Endothelial cell of umbilical vein (primary cell): ENCODE results near the gene CD83. TPM values are rescaled to one million over a fixed set of nuclear protein-coding genes. Genes with fewer than 3 reads are reported as not detected.

Experiments used
- BruUV-seq: library from RNA; stranded (reverse); fragments of 400-500 nt; replicated peaks from 2 replicates; lab custom pipeline; 2021; lab: Mats Ljungman, UMichigan
- CTCF ChIA-PET: fragments of 300-600, 350-600 bp; sonication (Branson Sonifier 250); formaldehyde crosslinking; loops from one replicate; lab custom pipeline; 2021; ENCODE audit warnings: antibody characterized with exemption, inconsistent platforms; lab: Charles Lee
- POLR2A ChIA-PET: fragments of 300-600, 350-600 bp; sonication (Branson Sonifier 250); formaldehyde crosslinking; loops from one replicate; lab custom pipeline; 2021; ENCODE audit warnings: antibody characterized with exemption, inconsistent platforms; lab: Charles Lee
- DNase-seq: peaks from one replicate; pipeline ENCODE4 v3.0.0-alpha.2; 2011; ENCODE audit warnings: low read depth, low spot score
- FAIRE-seq: peaks from 2 replicates; lab custom pipeline; 2011; peaks lifted over from hg19 to GRCh38; lab: Jason Lieb, UNC
- H2AFZ ChIP-seq: 2 replicates; pipeline ENCODE4 v1.6.0; 2012; ENCODE audit warnings: low read depth, low read length, control low read depth, inconsistent platforms
- H3K27ac ChIP-seq: 2 replicates; pipeline ENCODE4 v1.5.1; 2011; ENCODE audit warnings: low read depth, mild to moderate bottlenecking, control low read depth, low read length, moderate library complexity; ENCODE audit not compliant: insufficient read depth
- H3K27me3 ChIP-seq, 2 experiments: 2 replicates each; pipeline versions ENCODE4 v1.6.0 to v1.6.1; 2011; ENCODE audit warnings: low read length in 2 of 2, mixed read lengths in 1 of 2; ENCODE audit not compliant: control insufficient read depth in 2 of 2, insufficient read depth in 2 of 2
- H3K36me3 ChIP-seq, 2 experiments: 2 replicates in 1 of 2; 3 replicates in 1 of 2; pipeline ENCODE4 v1.5.1; 2011; ENCODE audit warnings: low read length in 2 of 2, mild to moderate bottlenecking in 1 of 2, moderate library complexity in 1 of 2; ENCODE audit not compliant: control insufficient read depth in 2 of 2, insufficient read depth in 2 of 2; ENCODE audit errors: extremely low read depth in 1 of 2
- H3K4me1 ChIP-seq: 3 replicates; pipeline ENCODE4 v1.5.1; 2011; ENCODE audit warnings: mild to moderate bottlenecking, low read length; ENCODE audit not compliant: control insufficient read depth, insufficient read depth; ENCODE audit errors: extremely low read depth
- H3K4me2 ChIP-seq: 2 replicates; pipeline ENCODE4 v1.6.1; 2011; ENCODE audit warnings: low read length, control low read depth, mixed read lengths; ENCODE audit not compliant: insufficient read depth
- H3K4me3 ChIP-seq, 3 experiments: fragments of 200-600 bp in 1 of 3; sonication (generic), shearing (Covaris generic) in 1 of 3; replicated peaks in 1 of 3; 2 replicates each; pipeline ENCODE4 v1.5.1; 2011 to 2016; ENCODE audit warnings: control low read depth in 3 of 3, low read length in 3 of 3, mild to moderate bottlenecking in 2 of 3, inconsistent platforms in 1 of 3, low read depth in 1 of 3, moderate library complexity in 1 of 3; ENCODE audit not compliant: insufficient read depth in 1 of 3
- H3K79me2 ChIP-seq: 2 replicates; pipeline ENCODE4 v1.6.0; 2012; ENCODE audit warnings: low read length, inconsistent platforms; ENCODE audit not compliant: control insufficient read depth, insufficient read depth
- H3K9ac ChIP-seq: replicated peaks from 2 replicates; pipeline ENCODE3; 2011; ENCODE audit warnings: low read length, control low read depth; ENCODE audit not compliant: insufficient read depth; ENCODE audit errors: extremely low read depth
- H3K9me1 ChIP-seq: replicated peaks from 3 replicates; pipeline ENCODE4 v1.6.0; 2011; ENCODE audit warnings: mild to moderate bottlenecking, low read length; ENCODE audit not compliant: control insufficient read depth, insufficient read depth; ENCODE audit errors: extremely low read depth
- H3K9me3 ChIP-seq: replicated peaks from 2 replicates; pipeline ENCODE4 v1.5.1; 2012; ENCODE audit warnings: low read length, inconsistent platforms; ENCODE audit not compliant: control insufficient read depth, insufficient read depth
- H4K20me1 ChIP-seq: replicated peaks from 2 replicates; pipeline ENCODE3; 2011; ENCODE audit warnings: mild to moderate bottlenecking, low read length; ENCODE audit not compliant: control insufficient read depth, insufficient read depth; ENCODE audit errors: extremely low read depth
- EZH2 ChIP-seq: IDR thresholded peaks from 2 replicates; pipeline ENCODE4 v1.6.1; 2012; ENCODE audit warnings: borderline replicate concordance, low read depth, mild to moderate bottlenecking, moderate library complexity, low read length, inconsistent platforms; ENCODE audit not compliant: severe bottlenecking
- FOS ChIP-seq: IDR thresholded peaks from 2 replicates; pipeline ENCODE4 v1.6.1; 2011; ENCODE audit warnings: mild to moderate bottlenecking, low read length, moderate library complexity, borderline replicate concordance; ENCODE audit not compliant: insufficient read depth
- GATA2 ChIP-seq: IDR thresholded peaks from 2 replicates; pipeline ENCODE4 v1.7.0; 2011; ENCODE audit warnings: low read depth, mild to moderate bottlenecking, moderate library complexity, mixed read lengths, low read length; ENCODE audit not compliant: insufficient read length, insufficient read depth
- JUN ChIP-seq: IDR thresholded peaks from 2 replicates; pipeline ENCODE4 v1.6.1; 2011; ENCODE audit warnings: borderline replicate concordance, low read depth; ENCODE audit not compliant: insufficient read length, insufficient read depth
- MYC ChIP-seq: IDR thresholded peaks from one replicate; pipeline ENCODE4 v1.6.1; 2011; ENCODE audit warnings: mild to moderate bottlenecking, low read depth, low read length
- POLR2A ChIP-seq: IDR thresholded peaks from 2 replicates; pipeline ENCODE4 v1.6.1; 2012; ENCODE audit warnings: low read depth, mild to moderate bottlenecking, control low read depth, low read length
- POLR2AphosphoS5 ChIP-seq: IDR thresholded peaks from 2 replicates; pipeline ENCODE4 v1.6.1; 2012; ENCODE audit warnings: low read depth, mild to moderate bottlenecking, control low read depth, low read length, moderate library complexity; ENCODE audit not compliant: insufficient read depth
- dilution Hi-C: fragments of 300-500 bp; cut with MboI; formaldehyde crosslinking; loops from one replicate; pipeline ENCODE4 v1.15.0; 2019; ENCODE audit warnings: low sequenced_read_pairs; ENCODE audit not compliant: extremely low pct_ligation_motif_present
- intact Hi-C: fragments of 100-400 bp; cut with micrococcal nuclease; formaldehyde crosslinking; loops from one replicate; pipeline ENCODE4 v1.10.0; 2022
- polyA plus RNA-seq, 4 experiments: library from polyadenylated mRNA; depleted of rRNA in 3 of 4; stranded (reverse) in 3 of 4; unstranded in 1 of 4; fragments of >200 nt; gene quantifications; 2 replicates each; pipeline versions ENCODE4 v1.2.1 to v1.2.3, GENCODE V29; 2011 to 2012; ENCODE audit warnings: missing spikeins in 1 of 4
- total RNA-seq: library from RNA; stranded (reverse); gene quantifications from 2 replicates; pipeline ENCODE4 v1.2.3, GENCODE V29; 2021
- TF ChIP-seq, protein P1 (sequence below), 2 donors: IDR thresholded peaks; 1 replicate in 1 of 2; 2 replicates in 1 of 2; pipeline ENCODE4 v1.5.1; 2011; ENCODE audit warnings: low read length in 2 of 2, mild to moderate bottlenecking in 2 of 2, moderate library complexity in 2 of 2, control low read depth in 1 of 2, inconsistent platforms in 1 of 2, low read depth in 1 of 2; ENCODE audit not compliant: insufficient read depth in 1 of 2; ENCODE audit errors: extremely low read depth in 1 of 2
- TF ChIP-seq, protein P2 (sequence below): IDR thresholded peaks from 2 replicates; pipeline ENCODE4 v1.6.1; 2011; ENCODE audit not compliant: insufficient read depth, insufficient read length

The CD83 gene
- total and polyA plus RNA-seq, 2 donors (not counting 3 experiments of a cell fraction or from before 2014, with no cell fraction given), result 0.40 to 0.46 TPM

DNA sequence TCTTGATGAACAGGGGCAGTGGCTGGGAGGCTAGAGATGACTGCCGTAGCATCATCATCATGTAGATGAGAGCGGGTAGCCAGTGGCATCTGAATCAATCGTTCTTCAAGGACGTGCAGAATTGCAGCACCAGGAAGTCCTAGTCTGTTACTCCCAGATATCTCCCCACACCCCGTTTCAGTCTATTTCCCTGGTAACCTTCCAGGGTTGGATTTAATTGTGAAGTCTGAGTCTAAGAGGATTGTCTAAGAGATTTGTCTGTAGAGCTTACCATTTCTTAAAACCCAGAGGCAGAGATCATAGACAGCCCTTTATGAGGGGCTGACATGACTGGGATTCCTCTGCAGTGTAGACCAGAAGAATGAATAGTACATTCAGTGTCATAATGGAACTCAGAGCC is 16.6 kb upstream of the CD83 start:
- H3K36me3 ChIP-seq, result no peaks in the 10 kb centered on the region
- H3K9me3 ChIP-seq, result no peaks in the 10 kb centered on the region
- intact Hi-C loops, result no loop called here
- CTCF ChIA-PET, result interaction anchor here (1.3 kb wide), 1 partner anchor 54 kb away, joined by 3 read pairs; no protein-coding TSS in a partner anchor
- no peaks in the 10 kb centered on the region for H3K9me1 ChIP-seq
- H3K27ac ChIP-seq, result no peak overlapping the region
- TF ChIP-seq GATA2 (no peak), POLR2AphosphoS5 (no peak), FOS (no peak), MYC (no peak), EZH2 (no peak), POLR2A (no peak), JUN (no peak)
- TF ChIP-seq, protein P1, sequence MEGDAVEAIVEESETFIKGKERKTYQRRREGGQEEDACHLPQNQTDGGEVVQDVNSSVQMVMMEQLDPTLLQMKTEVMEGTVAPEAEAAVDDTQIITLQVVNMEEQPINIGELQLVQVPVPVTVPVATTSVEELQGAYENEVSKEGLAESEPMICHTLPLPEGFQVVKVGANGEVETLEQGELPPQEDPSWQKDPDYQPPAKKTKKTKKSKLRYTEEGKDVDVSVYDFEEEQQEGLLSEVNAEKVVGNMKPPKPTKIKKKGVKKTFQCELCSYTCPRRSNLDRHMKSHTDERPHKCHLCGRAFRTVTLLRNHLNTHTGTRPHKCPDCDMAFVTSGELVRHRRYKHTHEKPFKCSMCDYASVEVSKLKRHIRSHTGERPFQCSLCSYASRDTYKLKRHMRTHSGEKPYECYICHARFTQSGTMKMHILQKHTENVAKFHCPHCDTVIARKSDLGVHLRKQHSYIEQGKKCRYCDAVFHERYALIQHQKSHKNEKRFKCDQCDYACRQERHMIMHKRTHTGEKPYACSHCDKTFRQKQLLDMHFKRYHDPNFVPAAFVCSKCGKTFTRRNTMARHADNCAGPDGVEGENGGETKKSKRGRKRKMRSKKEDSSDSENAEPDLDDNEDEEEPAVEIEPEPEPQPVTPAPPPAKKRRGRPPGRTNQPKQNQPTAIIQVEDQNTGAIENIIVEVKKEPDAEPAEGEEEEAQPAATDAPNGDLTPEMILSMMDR (IDR thresholded peaks at IDR 0.05; ENCODE audit: extremely low read depth in 1 of 2, insufficient read depth in 1 of 2, low read depth in 1 of 2, low read length in 2 of 2), result no peak
- TF ChIP-seq, protein P2, sequence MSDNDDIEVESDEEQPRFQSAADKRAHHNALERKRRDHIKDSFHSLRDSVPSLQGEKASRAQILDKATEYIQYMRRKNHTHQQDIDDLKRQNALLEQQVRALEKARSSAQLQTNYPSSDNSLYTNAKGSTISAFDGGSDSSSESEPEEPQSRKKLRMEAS, result no peak
- DNase-seq, result no peak
- no peaks in the 10 kb centered on the region for H4K20me1 ChIP-seq
- no peak for FAIRE-seq
- no peaks in the 10 kb centered on the region for H3K4me1 ChIP-seq
- dilution Hi-C loops, result no loop called here
- no peak overlapping the region for H3K9ac ChIP-seq
- no peaks in the 10 kb centered on the region for H3K27me3 ChIP-seq
- H3K79me2 ChIP-seq, result no peaks in the 10 kb centered on the region
- H3K4me2 ChIP-seq, result no peak overlapping the region
- POLR2A ChIA-PET, result no interaction called here
- no peak overlapping the region for H3K4me3 ChIP-seq
- no peak overlapping the region for H2AFZ ChIP-seq
- no TSS peak for BruUV-seq
